Caki2 (cell line): Measurements from ENCODE around the gene ZNF541. TPM values are rescaled to one million over a fixed set of nuclear protein-coding genes. Genes with fewer than 3 reads are reported as not detected.

Source experiments
- total RNA-seq: library from RNA; depleted of rRNA; stranded (reverse); fragments of >200 nt; shearing (Covaris generic); gene quantifications from 2 replicates; pipeline ENCODE4 v1.2.3, GENCODE V29; 2014; ENCODE audit warnings: low replicate concordance; rRNA removed

ZNF541 gene
- total RNA-seq, 1 experiment from 2014 or later: not detected

Other genes starting within 250 kb of the ZNF541 start
- not detected in 2 replicates for gene C5AR2, start 241.0 kb downstream of the ZNF541 start, total RNA-seq
- 12.5 and 23.4 TPM in 2 replicates for gene DHX34, start 223.8 kb downstream of the ZNF541 start, total RNA-seq
- gene MEIS3, start 153.6 kb downstream of the ZNF541 start, total RNA-seq: 41.7 and 44.4 TPM in 2 replicates
- not detected in 2 replicates for gene SLC8A2, start 101.3 kb downstream of the ZNF541 start, total RNA-seq
- 4.7 and 4.8 TPM in 2 replicates for gene KPTN, start 88.9 kb downstream of the ZNF541 start, total RNA-seq
- gene NAPA, start 58.1 kb downstream of the ZNF541 start, total RNA-seq: 48.5 and 100 TPM in 2 replicates
- 0.29 and 0.34 TPM in 2 replicates for gene BICRA, start 36.0 kb upstream of the ZNF541 start, total RNA-seq
- gene EHD2, start 140.3 kb upstream of the ZNF541 start, total RNA-seq: 7.4 and 12.4 TPM in 2 replicates
- gene NOP53, start 172.4 kb upstream of the ZNF541 start, total RNA-seq: 535 and 553 TPM in 2 replicates
- gene SELENOW, start 205.6 kb upstream of the ZNF541 start, total RNA-seq: 158 and 233 TPM in 2 replicates
- not detected in 2 replicates for gene TPRX1, start 231.4 kb upstream of the ZNF541 start, total RNA-seq
- not detected in 2 replicates for gene CRX, start 248.8 kb upstream of the ZNF541 start, total RNA-seq